Right cardiac atrium (tissue), 5 donors: ENCODE data around the gene DNAH2. TPM values are rescaled to one million over a fixed set of nuclear protein-coding genes. Genes with fewer than 3 reads are reported as not detected.
"Not testable (repeated sequence)": the region's sequence is repeated elsewhere in the genome, so short reads cannot be mapped to it uniquely, and the experiment has no call there.

ENCODE experiments used
- ATAC-seq, 2 donors: fragments of 200-7000 bp; cut with Tn5 transposase; one replicate each; pipeline versions ENCODE4 v1.8.0 to v1.9.1; 2020; ENCODE audit warnings: moderate library complexity in 2 of 2, mild to moderate bottlenecking in 1 of 2
- DNase-seq, 3 donors: peaks; one replicate each; pipeline ENCODE4 v3.0.0-alpha.2; 2020
- H3K27ac ChIP-seq: one replicate; pipeline ENCODE4 v1.5.1; 2013; ENCODE audit warnings: mild to moderate bottlenecking, low read length, control low read depth, moderate library complexity
- H3K27me3 ChIP-seq: one replicate; pipeline ENCODE4 v1.6.1; 2013; ENCODE audit not compliant: control insufficient read depth, insufficient read depth
- H3K4me1 ChIP-seq: one replicate; pipeline ENCODE4 v1.6.1; 2013; ENCODE audit warnings: low read length; ENCODE audit not compliant: control insufficient read depth, insufficient read depth
- H3K4me3 ChIP-seq: one replicate; pipeline ENCODE4 v1.5.1; 2013; ENCODE audit warnings: low read length, control low read depth
- H3K9me3 ChIP-seq: one replicate; pipeline ENCODE4 v1.6.1; 2013; ENCODE audit warnings: low read length; ENCODE audit not compliant: control insufficient read depth
- WGBS: extraction: QIAGEN DNeasy Blood & Tissue Kit; methylation state at CpG from one replicate; pipeline ENCODE4 v1.1.7; 2013; 5-methylcytosine and 5-hydroxymethylcytosine counted together
- intact Hi-C, 4 donors: fragments of 100-400 bp; cut with DNase I; formaldehyde crosslinking; loops; one replicate each; pipeline versions ENCODE4 v1.11.0 to v1.14.0; 2022 to 2023
- polyA plus RNA-seq: library from polyadenylated mRNA; stranded (reverse); fragments of 200-250 nt; gene quantifications from one replicate; pipeline ENCODE4 v1.2.3, GENCODE V29; 2013
- total RNA-seq, 4 donors: library from RNA; stranded (reverse); fragmentation: NEBNext Ultra II Directional; extraction: Animal tissue kit (Norgen Biotek cat#: 25700); gene quantifications; one replicate each; pipeline ENCODE4 v1.2.1, GENCODE V29; 2021
- donor health status: healthy with polysubstance abuse.
- donor health status: DM: no; HTN: yes; CAD: no.
- donor health status: DM: no; HTN: no; CAD: no.
- donor health status: DM: no; HTN: yes; CAD: no; lungs with severe emphysema.
- donor health status: DM: yes; HTN: yes; CAD: no.

DNAH2 gene
- total and polyA plus RNA-seq, 5 donors: 0.03 to 0.22 (median 0.09) TPM; not detected in 1

DNA sequence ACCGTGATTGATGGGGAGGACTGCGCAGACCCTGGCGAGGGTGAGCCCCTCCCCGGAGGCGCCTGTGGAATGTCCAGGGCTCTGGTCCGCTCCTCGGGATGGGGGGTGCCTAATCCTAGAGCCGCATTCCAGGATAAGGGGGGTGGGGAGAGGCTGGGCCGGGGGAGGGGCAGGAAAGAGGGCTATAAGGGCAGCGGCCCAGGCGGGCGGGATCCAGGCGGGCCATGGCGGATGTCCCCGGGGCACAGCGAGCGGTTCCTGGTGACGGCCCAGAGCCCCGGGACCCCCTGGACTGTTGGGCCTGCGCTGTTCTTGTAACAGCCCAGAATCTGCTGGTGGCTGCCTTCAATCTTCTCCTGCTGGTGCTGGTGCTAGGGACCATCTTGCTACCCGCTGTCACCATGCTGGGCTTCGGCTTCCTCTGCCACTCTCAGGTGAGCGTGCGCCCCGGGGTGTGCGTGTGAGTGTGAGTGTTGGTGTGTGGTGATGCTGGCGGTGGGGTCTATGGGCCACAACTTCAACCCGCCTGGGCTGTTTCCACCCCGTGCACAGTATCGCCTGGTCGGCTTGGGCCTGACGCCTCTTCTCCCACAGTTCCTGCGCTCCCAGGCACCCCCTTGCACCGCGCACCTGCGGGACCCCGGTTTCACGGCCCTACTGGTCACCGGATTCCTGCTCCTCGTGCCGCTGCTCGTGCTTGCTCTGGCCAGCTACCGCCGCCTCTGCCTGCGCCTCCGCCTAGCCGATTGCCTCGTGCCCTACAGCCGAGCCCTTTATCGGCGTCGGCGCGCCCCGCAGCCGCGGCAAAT is 137.5 kb downstream of the DNAH2 start, which contains the start of gene TMEM88:
TMEM88 (plus strand) TSS at position 216 of the 809 bp plus-strand sequence; CDS start at position 225, 9 bp downstream.
- Histone ChIP-seq H3K9me3 (no peaks in the 10 kb centered on the region), H3K4me3 (peak within 1 kb of the TSS; percentile 43), H3K4me1 (peaks cover 6% of the 10 kb centered on the region), H3K27me3 (no peaks in the 10 kb centered on the region), H3K27ac (peak within 1 kb of the TSS; percentile 80)
- 36% methylated on average over 57 of the region's 57 CpGs for WGBS
- DNase-seq (peak; percentile 44 to 83 (median 77)), ATAC-seq (peak in 1 of 2 donors; percentile 0)
- intact Hi-C loops: loop anchor here in 1 of 4 donors (10.0 kb wide), 1 partner anchor 110 kb away; no protein-coding TSS in a partner anchor

DNA sequence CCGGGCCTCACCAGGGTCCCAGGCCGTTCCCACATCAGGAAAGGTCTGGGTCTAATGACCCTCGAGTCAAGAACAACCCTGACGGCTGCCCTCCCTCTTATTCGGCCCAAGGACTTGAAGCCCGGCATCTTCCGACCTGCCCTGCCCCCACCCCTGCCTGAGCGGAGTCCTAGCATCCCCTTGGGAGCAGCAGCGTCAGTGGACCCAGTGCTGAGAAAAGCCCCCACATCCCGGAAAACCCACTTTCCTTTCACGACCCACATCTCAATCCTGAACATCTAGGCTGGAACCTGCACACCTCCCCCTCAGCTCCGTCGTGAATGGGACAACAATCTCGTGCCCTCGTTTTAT is 138.1 kb downstream of the DNAH2 start:
- DNase-seq (peak; percentile 52 to 77 (median 77)), ATAC-seq (no peak)
- intact Hi-C loops: loop anchor here in 1 of 4 donors (2.0 to 10.0 kb wide), 2 partner anchors 21 to 111 kb away; partner anchors contain the start of gene KDM6B
- Histone ChIP-seq H3K27ac (peak overlapping the region; percentile 80), H3K9me3 (no peaks in the 10 kb centered on the region), H3K4me1 (peaks cover 6% of the 10 kb centered on the region), H3K4me3 (peak overlapping the region; percentile 43), H3K27me3 (no peaks in the 10 kb centered on the region)
- WGBS: 16% methylated on average over 15 of the region's 15 CpGs

DNA sequence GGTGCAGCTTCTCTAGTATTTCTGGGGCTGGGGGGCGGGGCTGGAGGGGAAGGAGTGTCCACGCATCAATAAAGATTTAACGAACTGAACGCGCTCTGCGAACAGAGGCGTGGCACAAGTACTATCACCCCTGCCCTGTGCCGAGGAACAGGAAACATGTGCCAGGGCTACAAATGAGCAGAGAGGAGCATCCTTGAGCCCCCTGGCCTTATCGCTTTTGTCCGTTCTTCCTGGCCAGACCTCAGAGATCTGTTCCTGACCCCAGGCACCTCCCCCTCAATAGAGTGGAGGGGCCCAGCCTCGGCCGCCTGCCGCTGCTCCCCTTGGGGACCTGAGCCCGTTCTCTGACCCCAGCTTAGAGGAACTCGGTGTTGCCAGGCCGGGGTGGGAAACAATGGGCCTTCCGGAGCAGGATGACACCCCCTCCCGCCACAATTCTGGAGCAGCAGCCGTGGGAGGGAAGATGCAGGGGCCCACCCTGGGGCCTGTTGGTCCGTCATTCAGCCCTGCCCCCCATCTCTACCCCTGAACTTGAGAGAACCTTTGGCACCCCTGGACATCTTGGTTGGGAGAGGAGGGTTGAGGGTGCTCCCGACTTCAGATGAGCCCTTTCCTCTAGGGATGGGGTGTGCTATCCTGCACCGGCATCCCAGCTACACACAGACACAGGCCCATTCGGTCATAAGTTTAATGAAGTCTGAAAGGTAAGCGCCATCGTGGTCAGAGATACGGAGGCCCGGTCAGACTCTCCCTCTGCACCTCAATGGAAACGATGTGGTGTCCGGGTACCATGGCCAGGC is 138.7 kb downstream of the DNAH2 start:
- H3K9me3 ChIP-seq: no peaks in the 10 kb centered on the region
- peak overlapping the region; percentile 43 for H3K4me3 ChIP-seq
- WGBS: 9% methylated on average over 29 of the region's 29 CpGs
- peak overlapping the region; percentile 80 for H3K27ac ChIP-seq
- DNase-seq: peak; percentile 83 to 91 (median 91)
- peaks cover 6% of the 10 kb centered on the region for H3K4me1 ChIP-seq
- ATAC-seq: peak; percentile 10 to 34
- intact Hi-C loops: loop anchor here in 1 of 4 donors (2.0 to 10.0 kb wide), 2 partner anchors 21 to 111 kb away; partner anchors contain the start of gene KDM6B
- no peaks in the 10 kb centered on the region for H3K27me3 ChIP-seq

DNA sequence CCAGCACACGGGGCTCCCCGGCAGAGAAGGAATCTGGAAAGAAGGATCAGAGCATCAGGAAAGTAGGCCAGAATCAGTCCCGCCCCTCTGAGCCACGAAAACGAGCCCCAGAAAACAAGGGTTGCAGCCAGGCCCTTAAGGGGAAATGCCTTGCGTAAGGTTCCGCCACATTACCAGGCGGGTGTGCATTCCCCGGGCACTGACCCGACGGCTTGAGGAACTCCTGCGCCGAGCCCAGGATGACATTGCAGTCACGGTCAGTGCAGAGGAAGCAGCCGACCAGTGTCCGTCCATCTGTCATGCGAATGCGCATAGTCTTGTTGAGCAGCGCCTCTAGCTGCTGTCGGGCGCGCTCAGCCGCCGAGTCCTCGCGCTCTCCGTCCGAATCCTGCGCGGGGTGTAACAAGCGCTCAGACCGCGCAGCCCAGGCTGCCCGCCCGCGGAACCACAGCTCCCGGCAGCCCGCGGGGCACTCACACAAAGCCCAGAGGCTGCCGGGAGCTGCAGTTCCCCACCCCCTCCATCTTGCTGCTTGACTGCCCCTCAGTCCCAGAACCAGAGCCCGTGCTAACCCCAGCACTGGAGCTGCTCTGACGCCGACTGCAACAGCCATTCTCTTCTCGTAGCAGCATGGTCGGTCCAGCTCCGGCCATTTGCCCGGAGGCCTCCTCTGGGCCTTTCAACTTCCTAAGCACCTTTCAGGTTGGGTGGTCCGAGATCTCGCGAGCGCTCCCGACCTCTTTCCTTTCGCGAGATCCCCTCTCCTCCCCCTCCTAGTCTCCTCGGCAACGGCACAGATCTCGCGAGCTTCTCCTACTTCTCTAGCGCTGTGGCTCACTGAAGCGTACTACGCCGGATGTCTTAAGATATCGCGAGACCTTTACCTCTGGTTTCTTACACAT is 139.5 kb downstream of the DNAH2 start, which contains the start of gene NAA38:
NAA38 (minus strand) TSS at position 749 of the 902 bp plus-strand sequence; CDS start at position 653, 96 bp downstream.
- Histone ChIP-seq H3K4me1 (peaks cover 6% of the 10 kb centered on the region), H3K27ac (peak within 1 kb of the TSS; percentile 89), H3K27me3 (no peaks in the 10 kb centered on the region), H3K4me3 (peak within 1 kb of the TSS; percentile 43), H3K9me3 (no peaks in the 10 kb centered on the region)
- peak; percentile 88 to 91 for ATAC-seq
- under 1% methylated on average over 64 of the region's 64 CpGs for WGBS
- intact Hi-C loops: loop anchor here in 1 of 4 donors (2.0 to 10.0 kb wide), 2 partner anchors 22 to 112 kb away; partner anchors contain the start of gene KDM6B
- peak; percentile 97 to 98 (median 98) for DNase-seq

DNA sequence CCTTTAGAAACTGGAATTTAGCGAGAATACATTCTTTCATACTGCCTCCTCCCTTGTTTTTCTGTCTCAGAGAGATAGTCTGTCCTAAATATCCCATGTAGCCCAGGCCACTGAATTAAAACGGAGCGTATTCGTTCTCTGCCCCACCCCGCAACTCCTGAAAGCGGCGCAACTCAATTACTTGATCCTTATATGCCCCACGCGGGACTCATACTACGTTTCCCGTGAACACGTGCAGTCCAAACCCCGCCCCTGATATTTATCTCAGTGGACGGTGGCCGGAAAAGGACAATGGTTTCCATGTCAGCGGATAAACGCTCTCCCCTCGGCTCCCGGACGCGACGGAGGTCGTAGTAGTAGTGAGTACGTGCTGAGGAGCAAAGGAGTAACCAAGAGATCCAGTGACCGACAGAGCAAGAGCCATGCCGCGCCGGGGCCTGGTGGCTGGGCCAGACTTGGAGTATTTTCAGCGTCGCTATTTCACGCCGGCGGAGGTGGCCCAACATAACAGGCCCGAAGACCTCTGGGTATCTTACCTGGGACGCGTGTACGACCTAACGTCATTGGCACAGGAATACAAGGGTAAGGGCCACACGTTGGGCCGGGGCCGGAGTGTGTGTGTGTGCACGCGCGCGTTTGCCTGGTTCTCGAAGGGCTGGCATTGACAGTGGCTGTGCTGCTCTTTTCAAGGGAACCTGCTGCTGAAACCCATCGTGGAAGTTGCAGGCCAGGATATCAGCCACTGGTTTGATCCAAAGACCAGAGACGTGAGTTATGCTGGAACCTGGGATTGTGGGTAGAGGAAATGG is 140.4 kb downstream of the DNAH2 start, which contains the start of gene CYB5D1:
CYB5D1 (plus strand) TSS at position 291 of the 809 bp plus-strand sequence; CDS start at position 423, 132 bp downstream.
- DNase-seq: peak; percentile 92 to 95 (median 93)
- ATAC-seq: peak; percentile 65 to 69
- Histone ChIP-seq H3K9me3 (no peaks in the 10 kb centered on the region), H3K27me3 (no peaks in the 10 kb centered on the region), H3K27ac (peak within 1 kb of the TSS; percentile 89), H3K4me1 (peaks cover 6% of the 10 kb centered on the region), H3K4me3 (peak within 1 kb of the TSS; percentile 43)
- WGBS: 2% methylated on average over 48 of the region's 48 CpGs
- intact Hi-C loops: loop anchor here in 1 of 4 donors (2.0 to 10.0 kb wide), 2 partner anchors 23 to 113 kb away; partner anchors contain the start of gene KDM6B

- H3K4me3 ChIP-seq: peak overlapping the region; percentile 43
- intact Hi-C loops: loop anchor here in 1 of 4 donors (10.0 kb wide), 1 partner anchor 114 kb away; no protein-coding TSS in a partner anchor
- H3K4me1 ChIP-seq: peaks cover 6% of the 10 kb centered on the region
- peak in 1 of 2 donors; percentile 2 for ATAC-seq
- 29% methylated on average over 20 of the region's 20 CpGs for WGBS
- H3K27me3 ChIP-seq: no peaks in the 10 kb centered on the region
- H3K27ac ChIP-seq: peak overlapping the region; percentile 89
- H3K9me3 ChIP-seq: no peaks in the 10 kb centered on the region
- DNase-seq: peak; percentile 55 to 80 (median 78)
Measured at GRCh38 chr17:7858522-7858810, 140.9 kb downstream of the DNAH2 start.

DNA sequence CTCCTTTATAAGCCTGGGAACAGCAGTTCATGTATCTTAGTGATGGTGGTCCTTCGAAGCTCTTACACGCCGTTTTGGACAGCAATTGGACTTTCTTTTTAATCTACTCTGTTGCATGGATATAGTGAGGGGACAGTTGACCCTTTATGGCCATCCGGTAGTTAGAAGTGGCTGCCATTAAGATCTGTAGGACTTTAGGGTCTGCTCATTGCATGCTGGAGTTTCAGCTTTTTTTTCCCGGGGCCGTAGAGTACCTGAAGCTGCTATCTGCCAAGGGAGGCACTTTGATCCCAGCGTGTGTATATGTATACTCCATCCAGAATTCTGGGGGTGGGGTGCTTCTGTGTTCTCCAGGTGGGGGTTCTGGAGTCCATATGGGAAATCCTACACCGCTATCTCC is 141.5 kb downstream of the DNAH2 start:
- Histone ChIP-seq H3K27me3 (no peaks in the 10 kb centered on the region), H3K27ac (no peak overlapping the region), H3K4me3 (peak overlapping the region; percentile 43), H3K4me1 (peaks cover 6% of the 10 kb centered on the region), H3K9me3 (no peaks in the 10 kb centered on the region)
- 83% methylated on average over 8 of the region's 8 CpGs for WGBS
- intact Hi-C loops: loop anchor here in 1 of 4 donors (10.0 kb wide), 1 partner anchor 114 kb away; no protein-coding TSS in a partner anchor
- ATAC-seq: no peak
- no peak for DNase-seq

- Histone ChIP-seq H3K4me3 (no peak overlapping the region), H3K4me1 (no peaks in the 10 kb centered on the region), H3K27ac (no peak overlapping the region), H3K9me3 (no peaks in the 10 kb centered on the region), H3K27me3 (no peaks in the 10 kb centered on the region)
- DNase-seq (peak in 2 of 3 donors; percentile 28 to 74), ATAC-seq (no peak)
- intact Hi-C loops: loop anchor here (1.0 to 10.0 kb wide), 5 partner anchors 124 to 182 kb away; no protein-coding TSS in a partner anchor
- 35% methylated on average over 3 of the region's 3 CpGs for WGBS
Measured at GRCh38 chr17:7862692-7863437, 145.3 kb downstream of the DNAH2 start.

- intact Hi-C loops: loop anchor here in 2 of 4 donors (5.0 to 10.0 kb wide), 3 partner anchors 123 to 180 kb away; no protein-coding TSS in a partner anchor
Measured at GRCh38 chr17:7864384-7864783, 146.8 kb downstream of the DNAH2 start.

More at GRCh38 chr17:7864384-7864783, 146.8 kb downstream of the DNAH2 start:
- DNase-seq, H3K9me3 ChIP-seq, ATAC-seq, H3K27ac ChIP-seq, H3K4me1 ChIP-seq, H3K27me3 ChIP-seq, H3K4me3 ChIP-seq: not testable (repeated sequence)
- WGBS: 77% methylated on average over 5 of the region's 5 CpGs
